Measurements from ENCODE around the gene PPFIBP1.
A peak's percentile ranks its signal among the peaks of the same experiment; 100 is the strongest.

The PPFIBP1 gene

DNA sequence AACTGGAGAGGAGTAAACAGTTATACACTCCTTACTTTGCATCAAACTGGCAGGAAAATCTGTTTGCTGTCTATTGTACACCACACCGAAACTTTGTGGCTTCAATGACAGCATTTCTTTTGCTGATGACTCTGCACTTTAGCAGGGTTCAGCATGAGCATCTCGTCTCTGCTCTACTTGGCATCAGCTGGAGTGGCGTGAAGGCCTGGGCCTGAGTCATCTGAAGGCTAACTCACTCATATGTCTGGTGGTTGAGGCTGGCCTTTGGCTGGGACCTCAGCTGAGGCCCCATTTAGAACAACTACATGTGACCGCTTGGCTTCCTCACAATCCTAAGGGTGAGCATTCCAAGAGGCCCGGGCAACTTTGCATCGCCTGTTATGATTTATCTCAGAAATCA is 143.5 kb downstream of the PPFIBP1 start:
- DNase-seq (ENCODE audit: low spot score): no peak

DNA sequence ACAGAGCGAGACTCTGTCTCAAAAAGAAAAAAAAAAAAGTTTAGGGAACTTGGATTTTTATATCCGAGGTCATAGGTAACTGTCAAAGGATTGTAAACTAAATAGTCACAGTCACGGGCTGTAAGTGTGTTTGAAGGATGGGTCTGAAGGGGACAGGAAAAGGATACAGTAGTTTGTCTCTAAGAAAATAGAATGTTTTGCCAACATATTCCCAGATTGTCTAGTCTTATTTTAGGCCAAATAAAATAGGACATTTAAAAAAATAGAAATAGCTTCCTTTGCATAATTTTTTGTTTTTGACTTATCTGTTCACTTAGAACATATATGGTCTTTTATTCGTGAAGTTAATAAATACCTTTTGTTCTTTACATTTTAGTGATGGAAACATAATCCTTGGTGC is 148.0 kb downstream of the PPFIBP1 start:
- DNase-seq (ENCODE audit: low spot score): no peak

DNA sequence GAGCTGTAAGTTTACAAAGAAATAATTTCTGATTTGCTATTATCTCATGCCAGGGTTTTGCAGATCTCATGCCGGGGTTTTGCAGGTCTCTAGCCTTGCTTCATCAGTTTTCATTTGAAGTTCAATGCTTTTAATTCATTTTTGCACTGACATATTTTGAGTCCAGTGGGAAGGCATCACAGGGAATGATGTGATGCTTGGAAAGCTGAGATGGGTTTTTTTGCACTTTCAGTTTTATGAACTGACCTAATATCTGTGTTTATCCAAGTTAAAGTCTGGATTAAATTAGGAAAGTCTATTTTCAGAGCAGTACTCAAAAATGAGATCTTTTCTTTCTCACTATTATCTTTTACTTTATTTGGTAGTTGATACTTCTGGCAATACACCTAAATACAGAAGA is 148.6 kb downstream of the PPFIBP1 start:
- DNase-seq (ENCODE audit: low spot score): no peak

DNA sequence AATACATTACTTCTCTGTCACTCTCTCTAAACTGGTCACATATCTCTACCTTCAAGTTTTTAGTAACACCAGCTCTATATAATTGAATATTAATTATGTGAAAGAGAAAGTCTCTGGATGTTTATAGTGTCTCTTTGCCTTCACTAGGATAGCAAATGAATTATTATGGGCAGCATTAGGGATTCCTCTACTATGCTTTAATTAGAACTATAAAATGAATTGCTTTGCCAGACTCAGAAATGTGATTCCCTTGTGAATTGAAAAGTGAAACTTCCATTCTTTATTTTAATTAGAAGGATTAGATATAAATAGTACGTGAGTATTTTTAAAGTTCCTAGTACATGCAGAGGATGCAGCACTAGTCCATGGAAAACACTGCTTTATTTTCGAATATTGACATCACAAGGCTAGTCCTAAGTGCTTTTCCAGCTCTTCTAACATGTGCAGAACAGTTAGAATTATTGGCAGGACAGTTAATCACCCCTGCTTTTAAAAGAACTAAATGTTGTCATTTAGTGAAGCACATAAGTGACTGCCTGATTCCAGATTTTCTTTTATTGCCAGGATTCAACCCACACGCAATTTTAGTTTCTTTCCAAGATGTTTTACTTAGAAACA is 149.2 kb downstream of the PPFIBP1 start:
- no peak for DNase-seq (ENCODE audit: low spot score)

DNA sequence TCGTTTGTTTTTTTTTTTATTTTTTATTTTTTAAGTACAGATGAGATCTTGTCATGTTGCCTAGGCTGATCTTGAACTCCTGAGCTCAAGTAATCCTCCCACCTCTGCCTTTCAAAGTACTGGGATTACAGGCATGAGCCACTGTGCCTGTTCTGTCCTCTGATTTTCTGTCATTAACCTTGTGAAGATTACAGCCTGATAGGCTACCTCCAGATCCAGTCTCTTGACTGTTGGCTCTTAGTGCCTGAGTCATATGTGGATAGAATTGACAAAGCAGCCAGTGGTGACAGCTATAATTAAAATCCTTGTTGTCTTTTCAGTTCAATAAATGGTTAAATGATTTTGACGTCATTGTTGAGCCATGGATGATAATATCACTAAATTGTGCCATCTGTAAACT is 151.0 kb downstream of the PPFIBP1 start:
- DNase-seq (ENCODE audit: low spot score): no peak

DNA sequence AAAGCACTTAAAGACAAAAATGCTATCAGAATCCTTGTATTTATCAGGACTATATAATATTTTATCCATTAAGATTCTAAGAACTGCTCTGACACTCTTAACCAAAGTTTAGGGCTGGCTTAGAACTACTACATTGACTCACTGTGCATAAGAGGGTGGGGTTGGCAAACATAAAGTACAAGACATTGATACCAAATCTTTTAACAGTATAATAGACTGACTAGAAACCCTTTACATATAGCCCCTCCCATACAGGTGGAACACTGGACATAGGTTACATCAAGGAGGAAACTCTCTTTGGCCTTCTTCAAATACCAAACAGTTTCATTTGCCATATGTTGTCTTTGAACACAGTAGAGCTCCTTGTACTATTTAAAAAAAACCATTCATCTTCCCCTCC is 156.6 kb downstream of the PPFIBP1 start:
- no peak for DNase-seq (ENCODE audit: low spot score)

DNA sequence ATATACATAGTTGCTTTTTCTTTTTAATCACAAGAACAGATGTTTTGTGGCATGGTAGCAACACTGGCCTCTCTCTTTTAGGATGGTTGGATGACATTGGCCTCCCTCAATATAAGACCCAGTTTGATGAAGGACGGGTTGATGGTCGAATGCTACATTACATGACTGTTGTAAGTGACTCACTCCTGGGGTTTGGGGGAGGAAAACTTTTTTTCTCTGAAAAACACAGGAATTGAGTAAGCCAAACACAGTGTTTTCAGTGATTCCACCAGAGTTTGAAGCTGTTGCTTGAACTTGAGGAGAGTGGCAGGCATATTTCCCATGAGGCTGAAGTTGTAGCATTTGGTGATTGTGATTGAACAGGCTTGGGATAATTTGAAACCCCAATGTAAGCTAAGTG is 158.5 kb downstream of the PPFIBP1 start:
- DNase-seq (ENCODE audit: low spot score): no peak

DNA sequence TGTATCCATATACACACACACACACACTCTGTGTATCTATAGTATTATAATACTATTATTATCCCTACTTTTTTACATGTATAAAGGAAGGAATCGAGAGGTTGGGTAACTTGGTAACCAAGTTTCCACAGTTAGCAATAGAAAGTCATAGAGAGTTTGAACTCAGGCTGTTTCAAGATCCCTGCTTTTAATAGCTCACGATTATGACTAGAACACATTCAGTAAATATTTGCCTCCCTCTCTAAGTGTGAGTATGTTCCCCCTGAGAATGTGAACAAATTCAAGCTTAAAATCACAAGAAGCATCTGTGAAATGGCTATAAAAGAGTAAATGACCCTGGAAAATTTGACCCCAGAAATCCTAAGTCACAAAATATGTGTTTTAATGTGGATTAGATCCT is 161.3 kb downstream of the PPFIBP1 start:
- no peak for DNase-seq (ENCODE audit: low spot score)

DNA sequence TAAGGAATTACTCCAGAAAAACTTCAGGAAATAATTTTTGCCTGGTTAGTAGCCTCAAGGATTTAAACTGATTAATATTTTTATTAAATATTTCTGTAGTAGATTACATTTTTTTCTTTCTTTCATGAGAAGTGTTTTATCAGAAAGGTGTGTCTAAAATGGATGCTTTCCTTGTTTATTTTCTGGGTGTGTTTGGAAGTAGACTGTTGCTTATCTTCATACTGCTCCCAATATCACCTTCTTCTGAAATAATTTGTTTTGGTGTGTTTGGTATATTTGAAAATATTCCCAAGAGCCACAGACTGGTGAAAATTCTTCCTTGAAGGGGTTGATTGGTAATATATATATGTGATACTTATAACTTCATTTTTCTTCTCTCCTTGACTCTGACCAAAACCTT is 162.1 kb downstream of the PPFIBP1 start:
- DNase-seq (ENCODE audit: low spot score): no peak

DNA sequence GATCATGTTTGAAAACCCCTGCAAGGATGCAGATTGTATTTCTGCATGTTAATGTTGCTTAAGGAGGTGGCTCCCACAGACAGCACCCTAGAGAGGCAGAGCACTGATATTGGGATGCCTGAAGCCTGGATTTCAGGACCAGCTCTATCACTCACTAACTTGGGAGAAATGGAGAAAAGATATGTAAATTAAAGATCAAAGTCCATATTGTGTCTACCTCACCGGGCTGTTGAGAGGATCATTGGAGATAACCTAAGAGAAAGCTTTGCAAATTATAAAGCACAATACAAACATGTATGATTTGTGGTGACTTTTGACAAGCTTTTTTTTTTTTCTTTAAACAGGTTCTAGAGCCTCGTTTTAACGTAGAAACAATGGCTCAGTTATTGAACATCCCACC is 164.7 kb downstream of the PPFIBP1 start:
- no peak for DNase-seq (ENCODE audit: low spot score)

DNA sequence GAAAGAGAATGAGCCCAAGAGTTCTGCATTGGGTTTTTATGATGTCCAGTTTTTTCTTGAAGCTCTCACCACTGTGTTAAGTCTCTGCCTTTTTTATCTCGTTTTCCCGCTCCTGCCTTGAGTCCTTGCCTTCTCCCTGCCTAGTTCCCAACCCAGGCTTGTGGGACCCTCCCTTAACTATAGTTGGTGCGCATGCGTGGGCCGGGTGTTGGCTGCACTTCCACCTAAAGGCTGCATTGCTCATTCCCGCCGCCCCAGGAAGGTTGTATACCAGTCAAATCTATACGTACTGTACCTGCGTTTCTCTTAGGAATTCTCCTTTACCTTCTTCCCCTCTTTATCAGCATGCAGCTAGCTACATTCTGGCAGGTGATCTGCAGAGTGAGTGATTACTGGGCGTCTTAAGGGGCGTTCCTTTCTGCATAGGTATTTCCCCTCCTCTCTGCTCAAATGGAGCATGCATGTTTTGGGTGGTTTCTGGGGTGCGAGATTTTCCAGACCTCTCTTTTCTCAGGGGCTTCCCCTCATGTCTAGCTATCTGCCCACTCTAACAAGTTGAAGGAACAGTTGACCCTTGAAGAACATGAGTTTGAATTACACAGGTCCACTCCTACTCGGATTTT is 165.7 kb downstream of the PPFIBP1 start:
- DNase-seq (ENCODE audit: low spot score): no peak

DNA sequence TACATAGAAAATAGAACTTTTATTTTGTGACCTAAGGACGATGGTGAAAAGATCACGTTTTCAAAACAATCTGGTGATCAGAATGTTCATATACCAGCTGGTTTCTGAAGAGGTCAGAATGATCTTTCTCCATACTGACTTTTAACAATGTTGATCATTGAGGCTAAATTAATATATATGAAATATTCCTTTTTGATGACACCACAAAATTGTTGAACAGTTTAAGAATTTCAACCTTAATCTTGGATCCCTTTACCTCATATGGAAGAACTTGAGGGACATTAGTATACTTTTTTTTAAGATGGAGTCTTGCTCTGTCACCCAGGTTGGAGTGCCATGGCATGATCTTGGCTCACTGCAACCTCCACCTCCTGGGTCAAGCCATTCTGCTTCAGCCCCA is 169.4 kb downstream of the PPFIBP1 start:
- no peak for DNase-seq (ENCODE audit: low spot score)

DNA sequence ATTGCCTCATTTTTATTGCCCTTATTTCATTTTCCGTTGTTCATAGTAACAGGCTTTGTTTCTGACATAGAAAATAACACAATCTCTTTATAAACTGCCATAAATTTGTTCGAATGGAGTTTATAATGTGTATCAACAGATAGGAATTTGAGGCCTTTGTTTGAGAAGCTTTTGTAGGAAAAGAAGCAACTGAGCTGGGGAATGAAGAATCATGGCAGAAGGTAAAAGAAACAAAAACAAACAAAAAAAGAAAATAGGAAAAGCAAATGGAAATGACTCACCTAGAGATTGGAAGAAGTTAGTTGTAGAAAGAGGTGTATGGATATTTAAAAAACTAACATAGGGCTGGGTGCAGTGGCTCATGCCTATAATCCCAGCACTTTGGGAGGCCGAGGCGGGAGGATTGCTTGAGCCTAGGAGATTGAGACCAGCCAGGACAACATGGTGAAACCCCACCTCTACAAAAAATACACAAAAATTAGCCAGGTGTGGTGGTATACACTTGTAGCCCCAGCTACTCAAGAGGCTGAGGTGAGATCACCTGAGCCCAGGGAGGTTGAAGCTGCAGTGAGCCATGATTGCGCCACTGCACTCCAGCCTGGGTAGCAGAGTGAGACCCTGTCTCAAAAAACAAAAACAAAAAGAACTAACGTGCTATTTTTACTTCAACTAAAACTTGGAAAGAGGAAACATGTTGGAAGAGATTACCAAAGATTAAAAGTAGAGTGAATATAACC is 171.7 kb downstream of the PPFIBP1 start:
- no peak for DNase-seq (ENCODE audit: low spot score)

DNA sequence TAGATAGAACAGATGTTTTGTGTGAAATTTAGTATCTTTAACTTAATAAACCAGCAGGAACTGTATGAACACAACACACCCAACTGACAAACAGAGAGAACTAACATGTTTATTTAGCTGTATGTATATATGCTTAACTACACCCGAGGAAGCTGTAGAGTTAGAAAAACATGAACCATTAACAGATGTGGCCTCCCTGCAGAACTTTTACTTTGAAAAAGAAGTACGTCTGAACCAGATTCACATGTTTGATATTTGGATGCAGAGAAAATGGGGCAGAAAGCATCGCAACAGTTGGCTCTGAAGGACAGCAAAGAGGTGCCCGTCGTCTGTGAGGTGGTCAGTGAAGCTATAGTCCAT is 172.3 kb downstream of the PPFIBP1 start, which contains the start of gene REP15:
REP15 (plus strand) TSS at position 155 of the 360 bp plus-strand sequence; CDS start at position 271, 116 bp downstream.
- DNase-seq (ENCODE audit: low spot score): no peak

DNA sequence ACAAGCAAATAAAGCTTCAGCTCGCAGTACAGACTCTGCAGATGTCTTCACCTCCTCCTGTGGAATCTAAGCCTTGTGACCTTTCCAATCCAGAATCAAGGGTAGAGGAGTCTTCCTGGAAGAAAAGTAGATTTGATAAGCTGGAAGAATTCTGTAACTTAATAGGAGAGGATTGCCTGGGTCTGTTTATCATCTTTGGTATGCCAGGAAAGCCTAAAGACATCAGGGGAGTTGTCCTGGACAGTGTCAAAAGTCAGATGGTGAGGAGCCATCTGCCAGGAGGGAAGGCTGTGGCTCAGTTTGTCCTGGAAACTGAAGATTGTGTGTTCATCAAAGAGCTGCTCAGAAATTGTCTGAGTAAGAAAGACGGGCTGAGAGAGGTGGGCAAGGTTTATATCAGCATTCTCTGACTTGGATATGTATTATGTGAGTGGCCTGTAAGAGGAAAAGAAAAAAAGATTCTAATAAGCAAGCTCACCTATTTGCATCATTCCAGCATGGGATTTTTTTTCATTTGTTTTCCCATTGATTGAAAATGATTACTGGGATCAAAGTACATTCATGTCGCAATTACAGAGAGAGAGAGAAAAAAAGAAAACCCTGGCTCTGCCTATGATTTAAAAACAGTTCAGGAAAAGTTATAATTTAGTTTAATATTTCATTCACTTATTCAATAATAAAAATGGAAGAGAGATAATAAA is 173.0 kb downstream of the PPFIBP1 start:
- DNase-seq (ENCODE audit: low spot score): no peak

DNA sequence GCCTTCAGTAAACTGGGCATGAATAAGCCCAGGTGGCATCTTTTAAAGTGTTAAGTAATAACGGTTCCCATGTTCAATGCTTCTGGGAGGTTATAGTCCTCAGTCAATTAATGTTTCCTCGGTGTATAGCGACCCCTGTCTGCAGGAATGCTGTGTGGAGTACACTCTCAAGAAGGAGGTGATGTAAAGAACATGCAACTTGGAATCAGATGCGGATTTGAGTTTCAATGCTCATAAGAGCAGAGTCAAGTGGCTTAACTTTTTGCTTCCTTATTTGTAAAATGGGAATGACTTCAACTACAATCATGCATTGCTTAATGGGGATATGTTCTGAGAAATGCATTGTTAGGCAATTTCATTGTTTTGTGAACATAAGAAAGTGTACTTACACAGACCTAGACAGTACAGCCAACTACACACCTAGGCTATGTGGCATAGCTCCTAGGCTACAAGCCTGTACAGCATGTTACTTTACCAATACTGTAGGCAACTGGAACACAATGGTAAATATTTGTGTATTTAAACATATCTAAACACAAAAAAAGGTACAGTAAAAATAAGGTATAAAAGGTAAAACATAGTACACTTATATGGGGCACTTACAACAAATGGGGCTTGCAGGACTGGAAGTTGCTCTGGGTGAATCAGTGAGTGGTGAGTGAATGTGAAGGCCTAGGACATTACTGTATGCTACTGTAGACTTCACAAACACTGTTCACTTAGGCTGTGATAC is 179.9 kb downstream of the PPFIBP1 start:
- peak; percentile 71 for DNase-seq (ENCODE audit: low spot score)

DNA sequence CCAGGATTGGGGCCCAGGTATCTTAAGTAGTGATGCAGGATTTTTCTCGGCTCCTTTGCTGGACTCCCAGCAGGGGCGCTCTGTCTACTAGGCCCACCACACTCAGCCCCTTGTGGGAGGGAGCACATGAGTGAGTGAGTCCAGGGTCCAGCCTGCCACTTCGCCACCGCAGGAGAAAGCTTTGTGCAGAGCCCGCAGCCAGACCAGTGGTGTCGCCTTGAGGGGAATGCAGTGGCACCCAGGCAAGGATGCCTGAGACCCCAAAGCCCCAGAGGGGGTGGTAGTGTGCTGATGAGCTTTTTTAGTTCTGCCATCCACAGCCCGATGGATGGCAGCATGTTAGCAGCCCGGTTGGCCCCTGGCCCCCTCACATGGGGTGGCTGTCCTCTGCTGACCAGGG is 181.3 kb downstream of the PPFIBP1 start:
- DNase-seq (ENCODE audit: low spot score): no peak

DNA sequence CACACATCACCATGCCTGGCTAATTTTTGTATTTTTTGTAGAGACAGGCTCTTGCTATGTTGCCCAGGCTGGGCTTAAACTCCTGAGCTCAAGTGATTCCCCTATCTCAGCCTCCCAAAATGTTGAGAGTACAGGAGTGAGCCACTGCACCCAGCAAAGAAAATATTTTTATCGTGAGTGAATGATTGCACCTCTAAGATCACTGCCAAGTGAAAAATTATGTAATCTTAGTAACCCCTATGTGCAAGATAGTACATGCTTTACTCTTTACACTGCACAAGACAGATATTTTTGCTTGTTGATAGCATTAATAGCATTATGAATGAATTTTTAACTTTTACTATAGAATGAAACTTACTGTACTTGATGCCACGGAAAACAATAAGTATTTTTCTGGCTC is 183.2 kb downstream of the PPFIBP1 start:
- DNase-seq (ENCODE audit: low spot score): no peak

DNA sequence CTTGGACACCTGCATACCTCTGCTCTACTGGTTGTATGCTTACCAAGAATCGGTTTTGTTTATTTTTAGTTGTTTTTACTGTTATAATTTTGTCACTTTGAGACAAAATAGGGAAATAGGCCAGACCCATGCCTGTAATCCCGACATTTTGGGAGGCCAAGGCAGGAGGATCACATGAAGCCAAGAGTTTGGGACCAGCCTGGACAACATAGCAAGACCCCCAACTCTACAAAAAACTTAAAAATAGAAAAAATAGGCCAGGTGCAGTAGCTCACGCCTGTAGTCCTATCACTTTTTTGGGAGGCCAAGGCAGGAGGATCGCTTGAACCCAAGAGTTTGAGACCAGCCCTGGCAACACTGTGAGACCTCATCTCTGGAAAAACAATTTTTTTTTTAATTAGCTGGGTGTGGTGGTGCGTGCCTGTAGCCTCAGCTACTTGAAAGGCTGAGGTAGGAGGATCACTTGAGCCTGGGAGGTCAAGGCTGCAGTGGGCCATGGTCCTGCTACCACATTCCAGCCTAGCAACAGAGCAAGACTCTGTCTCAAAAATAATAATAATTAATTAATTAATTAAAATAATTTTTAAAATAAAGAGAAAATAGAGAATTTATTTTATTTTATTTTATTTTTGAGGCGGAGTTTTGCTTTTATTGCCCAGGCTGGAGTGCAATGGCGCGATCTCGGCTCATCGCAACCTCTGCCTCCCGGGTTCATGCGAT is 185.4 kb downstream of the PPFIBP1 start:
- no peak for DNase-seq (ENCODE audit: low spot score)

DNA sequence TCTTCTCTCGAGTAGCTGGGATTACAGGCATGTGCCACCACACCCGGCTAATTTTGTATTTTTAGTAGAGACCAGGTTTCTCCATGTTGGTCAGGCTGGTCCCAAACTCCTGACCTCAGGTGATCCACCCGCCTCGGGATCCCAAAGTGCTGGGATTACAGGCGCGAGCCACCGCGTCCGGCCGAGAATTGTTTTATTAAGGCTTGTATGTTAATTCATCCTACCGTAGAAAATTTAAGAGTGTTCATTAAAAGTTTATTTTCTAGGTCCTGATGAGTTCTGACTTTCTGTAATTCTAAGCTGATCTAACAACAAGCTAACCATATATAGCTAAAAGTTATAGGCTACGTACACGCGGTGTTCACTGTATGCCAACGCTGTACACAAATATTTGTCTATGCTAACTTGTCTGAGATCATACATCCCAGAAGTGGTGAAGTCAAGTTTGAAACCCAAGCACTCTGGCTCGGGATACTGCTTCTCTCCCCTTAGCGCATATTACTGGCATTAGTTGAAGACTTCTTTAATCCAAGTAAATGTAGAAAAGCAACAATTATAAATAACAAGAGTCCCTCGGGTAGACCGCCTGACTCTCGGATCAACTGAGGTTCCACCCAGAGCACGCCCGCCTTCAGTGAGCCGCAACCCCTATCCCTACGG is 186.1 kb downstream of the PPFIBP1 start:
- no peak for DNase-seq (ENCODE audit: low spot score)

All from cerebellar cortex (tissue), 1 donor.